Measurements from ENCODE around the gene TTC34.

DNA sequence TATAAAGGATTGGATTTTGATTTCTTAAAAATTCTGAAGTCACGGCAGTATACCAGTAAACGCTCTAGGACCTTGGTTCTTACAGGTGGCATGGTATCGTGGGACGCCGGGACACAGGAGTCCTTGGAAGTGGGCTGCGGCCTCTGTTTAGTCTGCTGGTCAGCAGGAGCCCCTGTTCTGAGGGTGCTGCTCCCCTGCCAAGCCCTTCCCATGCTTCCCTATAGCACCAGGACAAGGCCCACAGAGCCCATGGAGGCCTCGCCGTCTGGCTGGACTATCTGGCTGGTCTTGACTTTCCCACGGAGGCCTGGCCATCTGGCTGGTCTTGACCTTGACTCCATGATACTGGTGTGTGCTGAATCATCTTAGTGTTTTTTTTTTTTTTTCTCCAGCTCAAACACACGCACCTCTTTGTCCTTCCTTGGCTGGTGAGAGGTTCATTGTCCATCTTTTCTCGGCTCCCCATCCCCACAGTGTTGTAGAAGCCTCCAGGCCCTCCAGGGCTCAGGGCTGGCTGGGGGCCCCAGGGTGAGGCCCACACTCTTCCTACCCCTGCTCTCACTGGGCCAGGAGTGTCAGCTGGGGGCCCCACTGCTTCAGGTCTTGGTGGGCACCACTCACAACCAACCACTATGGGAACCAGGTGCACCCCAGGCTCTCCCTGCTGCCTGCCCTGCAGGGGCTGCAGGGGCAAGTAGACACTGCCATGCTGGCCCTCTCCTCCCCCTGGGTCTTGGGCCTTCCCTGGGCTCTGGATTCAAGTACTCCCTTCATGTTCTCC is 16.5 kb upstream of the TTC34 start:
- TF ChIP-seq, protein P1, sequence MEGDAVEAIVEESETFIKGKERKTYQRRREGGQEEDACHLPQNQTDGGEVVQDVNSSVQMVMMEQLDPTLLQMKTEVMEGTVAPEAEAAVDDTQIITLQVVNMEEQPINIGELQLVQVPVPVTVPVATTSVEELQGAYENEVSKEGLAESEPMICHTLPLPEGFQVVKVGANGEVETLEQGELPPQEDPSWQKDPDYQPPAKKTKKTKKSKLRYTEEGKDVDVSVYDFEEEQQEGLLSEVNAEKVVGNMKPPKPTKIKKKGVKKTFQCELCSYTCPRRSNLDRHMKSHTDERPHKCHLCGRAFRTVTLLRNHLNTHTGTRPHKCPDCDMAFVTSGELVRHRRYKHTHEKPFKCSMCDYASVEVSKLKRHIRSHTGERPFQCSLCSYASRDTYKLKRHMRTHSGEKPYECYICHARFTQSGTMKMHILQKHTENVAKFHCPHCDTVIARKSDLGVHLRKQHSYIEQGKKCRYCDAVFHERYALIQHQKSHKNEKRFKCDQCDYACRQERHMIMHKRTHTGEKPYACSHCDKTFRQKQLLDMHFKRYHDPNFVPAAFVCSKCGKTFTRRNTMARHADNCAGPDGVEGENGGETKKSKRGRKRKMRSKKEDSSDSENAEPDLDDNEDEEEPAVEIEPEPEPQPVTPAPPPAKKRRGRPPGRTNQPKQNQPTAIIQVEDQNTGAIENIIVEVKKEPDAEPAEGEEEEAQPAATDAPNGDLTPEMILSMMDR (IDR thresholded peaks at IDR 0.05; ENCODE audit: low read length), result no peak
- no peak for TF ChIP-seq EZH2 (IDR thresholded peaks at IDR 0.05; ENCODE audit: borderline replicate concordance, low read length)
